ENCODE measurements around the gene GDPGP1.

DNA sequence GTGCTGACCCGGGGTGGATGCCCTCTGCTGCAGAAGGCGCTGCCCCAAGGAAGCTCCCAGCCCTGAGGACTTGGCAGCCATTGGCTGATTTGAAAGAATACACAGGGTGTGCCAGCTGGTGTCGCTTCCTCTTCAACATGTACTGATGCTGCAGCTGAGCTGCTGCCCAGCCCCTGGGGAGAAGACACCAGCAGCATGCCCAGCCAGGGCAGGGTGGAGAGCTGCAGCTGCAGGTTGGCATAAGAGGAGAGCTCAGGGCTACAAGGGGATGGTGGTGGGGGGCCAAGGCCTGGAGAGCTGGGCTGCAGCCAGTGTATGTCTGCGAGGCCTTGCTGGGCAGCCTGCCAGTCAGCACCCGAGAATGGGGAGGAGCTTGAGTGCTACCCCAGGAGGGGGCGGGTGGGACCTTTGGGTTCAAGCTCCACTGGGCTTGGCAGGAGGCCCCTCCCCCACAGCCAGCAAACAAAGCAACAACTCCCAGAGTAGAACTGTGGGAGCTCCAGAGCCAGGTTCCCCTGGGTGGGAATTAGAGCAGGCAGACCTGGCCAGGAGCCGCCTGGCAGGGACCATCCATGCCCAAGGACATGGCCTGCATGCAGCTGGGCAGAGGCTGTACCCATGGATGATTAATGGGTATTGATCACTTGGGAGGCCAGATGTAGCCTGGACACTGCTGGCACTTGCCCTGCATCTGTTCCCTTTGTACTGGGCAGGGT lies 42.1 kb upstream of the GDPGP1 start:
- TF ChIP-seq CTCF (IDR thresholded peaks at IDR 0.05; ENCODE audit: insufficient read depth, low read depth, low read length) (no peak), EZH2 (IDR thresholded peaks at IDR 0.05; ENCODE audit: insufficient read depth, low read length) (no peak)
